Measurements from ENCODE around the gene AFF1. TPM values are rescaled to one million over a fixed set of nuclear protein-coding genes. Genes with fewer than 3 reads are reported as not detected.

Gene AFF1
- total RNA-seq, 2 experiments from 2014 or later, result 28.7 to 69.7 TPM

- CTCF ChIA-PET (ENCODE audit: unreplicated experiment), result no interaction called here
- intact Hi-C loops (cut with micrococcal nuclease; ENCODE audit: unreplicated experiment), result no loop called here
- POLR2A ChIA-PET, result interaction anchor here (0.6 to 0.7 kb wide), 2 partner anchors 71 to 206 kb away, joined by 3 read pairs; no protein-coding TSS in a partner anchor
These were observed 193.3 kb downstream of the AFF1 start for GRCh38 chr4:87128006-87128705.

GRCh38 chr4:87129681-87130080 lies 194.9 kb downstream of the AFF1 start:
- no TSS peak for BruUV-seq (replicated peaks)
- CTCF ChIA-PET (ENCODE audit: unreplicated experiment), result no interaction called here

More at GRCh38 chr4:87128006-87128705, 193.3 kb downstream of the AFF1 start:
- Histone ChIP-seq H3K27ac (ENCODE audit: low read depth, low read length, poor library complexity, severe bottlenecking) (no peak overlapping the region), H3K4me2 (ENCODE audit: low read length) (no peak overlapping the region), H3K36me3 (ENCODE audit: insufficient read depth, low read length) (peaks cover 83% of the 10 kb centered on the region), H3K9me3 (ENCODE audit: low read length) (no peaks in the 10 kb centered on the region), H3K79me2 (ENCODE audit: insufficient read depth, low read depth, low read length) (no peaks in the 10 kb centered on the region), H2AFZ (ENCODE audit: low read length) (no peak overlapping the region), H3K9me2 (ENCODE audit: insufficient read depth, low read length) (no peaks in the 10 kb centered on the region), H3K4me3 (ENCODE audit: low read depth, low read length, poor library complexity, severe bottlenecking) (no peak overlapping the region), H3K4me1 (ENCODE audit: insufficient read depth, low read length, poor library complexity, severe bottlenecking) (peaks cover 5% of the 10 kb centered on the region), H4K20me1 (ENCODE audit: insufficient read depth, low read length) (no peaks in the 10 kb centered on the region)
- TF ChIP-seq CTCF (conservative IDR thresholded peaks at IDR 0.05; ENCODE audit: low read length) (no peak), EZH2phosphoT487 (IDR thresholded peaks at IDR 0.05; ENCODE audit: borderline replicate concordance, low read depth, low read length) (no peak)
- no peak for DNase-seq (ENCODE audit: low spot score)
- no TSS peak for BruUV-seq (replicated peaks)

More at GRCh38 chr4:87129681-87130080, 194.9 kb downstream of the AFF1 start:
- Histone ChIP-seq H3K4me3 (ENCODE audit: low read depth, low read length, poor library complexity, severe bottlenecking) (no peak overlapping the region), H3K9me3 (ENCODE audit: low read length) (no peaks in the 10 kb centered on the region), H2AFZ (ENCODE audit: low read length) (no peak overlapping the region), H4K20me1 (ENCODE audit: insufficient read depth, low read length) (no peaks in the 10 kb centered on the region), H3K36me3 (ENCODE audit: insufficient read depth, low read length) (peaks cover 97% of the 10 kb centered on the region), H3K79me2 (ENCODE audit: insufficient read depth, low read depth, low read length) (no peaks in the 10 kb centered on the region), H3K27ac (ENCODE audit: low read depth, low read length, poor library complexity, severe bottlenecking) (no peak overlapping the region), H3K4me1 (ENCODE audit: insufficient read depth, low read length, poor library complexity, severe bottlenecking) (peaks cover 5% of the 10 kb centered on the region), H3K9me2 (ENCODE audit: insufficient read depth, low read length) (no peaks in the 10 kb centered on the region), H3K4me2 (ENCODE audit: low read length) (no peak overlapping the region)
- POLR2A ChIA-PET, result interaction anchor here (0.7 kb wide), 1 partner anchor 132 kb away, joined by 5 read pairs; no protein-coding TSS in a partner anchor
- DNase-seq (ENCODE audit: low spot score), result no peak
- intact Hi-C loops (cut with micrococcal nuclease; ENCODE audit: unreplicated experiment), result no loop called here
- no peak for TF ChIP-seq CTCF (conservative IDR thresholded peaks at IDR 0.05; ENCODE audit: low read length)
- no peak for TF ChIP-seq EZH2phosphoT487 (IDR thresholded peaks at IDR 0.05; ENCODE audit: borderline replicate concordance, low read depth, low read length)
